Neural crest cell (in vitro differentiated cells): Measurements from ENCODE around the gene IZUMO4. TPM values are rescaled to one million over a fixed set of nuclear protein-coding genes. Genes with fewer than 3 reads are reported as not detected.

ENCODE experiments used
- DNase-seq: peaks from one replicate; pipeline ENCODE4 v3.0.0; 2021; ENCODE audit warnings: low read depth, mixed read lengths, low spot score
- H3K27ac Mint-ChIP-seq: one replicate; pipeline ENCODE4 v1.8.0; 2021; ENCODE audit warnings: mild to moderate bottlenecking, mixed read lengths; ENCODE audit not compliant: unreplicated experiment
- H3K27me3 Mint-ChIP-seq: 2 replicates; pipeline ENCODE4 v1.8.0; 2021; ENCODE audit warnings: low read depth, mild to moderate bottlenecking, mixed read lengths
- H3K36me3 Mint-ChIP-seq: 2 replicates; pipeline ENCODE4 v1.8.0; 2021; ENCODE audit warnings: low read depth, mild to moderate bottlenecking, mixed read lengths
- H3K4me1 Mint-ChIP-seq: 2 replicates; pipeline ENCODE4 v1.8.0; 2021; ENCODE audit warnings: mixed read lengths
- H3K4me3 Mint-ChIP-seq: one replicate; pipeline ENCODE4 v1.8.0; 2021; ENCODE audit warnings: mild to moderate bottlenecking, mixed read lengths
- H3K9me3 Mint-ChIP-seq: 2 replicates; pipeline ENCODE4 v1.8.0; 2021; ENCODE audit warnings: mixed read lengths
- total RNA-seq: library from RNA; stranded (reverse); gene quantifications from 2 replicates; pipeline ENCODE4 v1.2.1, GENCODE V29; 2021
- TF ChIP-seq, protein P1 (sequence below): fragments of 200-600 bp; sonication (generic); conservative IDR thresholded peaks from 2 replicates; pipeline ENCODE4 v1.5.0; 2021; ENCODE audit warnings: antibody characterized with exemption, mild to moderate bottlenecking

Gene IZUMO4
- total RNA-seq, 1 donor from 2014 or later = 5.6 TPM

GRCh38 chr19:2103045-2103707 is 6.5 kb downstream of the IZUMO4 start:
- Mint-ChIP-seq H3K9me3 (no peaks in the 10 kb centered on the region), H3K4me1 (no peaks in the 10 kb centered on the region), H3K36me3 (peaks cover 36% of the 10 kb centered on the region), H3K27me3 (no peaks in the 10 kb centered on the region), H3K27ac (no peak overlapping the region), H3K4me3 (no peak overlapping the region)
- TF ChIP-seq, protein P1, sequence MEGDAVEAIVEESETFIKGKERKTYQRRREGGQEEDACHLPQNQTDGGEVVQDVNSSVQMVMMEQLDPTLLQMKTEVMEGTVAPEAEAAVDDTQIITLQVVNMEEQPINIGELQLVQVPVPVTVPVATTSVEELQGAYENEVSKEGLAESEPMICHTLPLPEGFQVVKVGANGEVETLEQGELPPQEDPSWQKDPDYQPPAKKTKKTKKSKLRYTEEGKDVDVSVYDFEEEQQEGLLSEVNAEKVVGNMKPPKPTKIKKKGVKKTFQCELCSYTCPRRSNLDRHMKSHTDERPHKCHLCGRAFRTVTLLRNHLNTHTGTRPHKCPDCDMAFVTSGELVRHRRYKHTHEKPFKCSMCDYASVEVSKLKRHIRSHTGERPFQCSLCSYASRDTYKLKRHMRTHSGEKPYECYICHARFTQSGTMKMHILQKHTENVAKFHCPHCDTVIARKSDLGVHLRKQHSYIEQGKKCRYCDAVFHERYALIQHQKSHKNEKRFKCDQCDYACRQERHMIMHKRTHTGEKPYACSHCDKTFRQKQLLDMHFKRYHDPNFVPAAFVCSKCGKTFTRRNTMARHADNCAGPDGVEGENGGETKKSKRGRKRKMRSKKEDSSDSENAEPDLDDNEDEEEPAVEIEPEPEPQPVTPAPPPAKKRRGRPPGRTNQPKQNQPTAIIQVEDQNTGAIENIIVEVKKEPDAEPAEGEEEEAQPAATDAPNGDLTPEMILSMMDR = no peak
- no peak for DNase-seq

- Mint-ChIP-seq H3K36me3 (peaks cover 36% of the 10 kb centered on the region), H3K4me1 (no peaks in the 10 kb centered on the region), H3K27ac (peak overlapping the region; percentile 73), H3K9me3 (no peaks in the 10 kb centered on the region), H3K4me3 (no peak overlapping the region), H3K27me3 (no peaks in the 10 kb centered on the region)
- TF ChIP-seq, protein P1 = no peak
- DNase-seq = no peak
Observed at GRCh38 chr19:2108251-2109016, 11.7 kb downstream of the IZUMO4 start.

GRCh38 chr19:2109046-2109864 is 12.5 kb downstream of the IZUMO4 start:
- Mint-ChIP-seq H3K36me3 (peaks cover 34% of the 10 kb centered on the region), H3K4me1 (no peaks in the 10 kb centered on the region), H3K27ac (no peak overlapping the region), H3K27me3 (no peaks in the 10 kb centered on the region), H3K9me3 (no peaks in the 10 kb centered on the region), H3K4me3 (no peak overlapping the region)
- no peak for DNase-seq
- TF ChIP-seq, protein P1 = no peak

GRCh38 chr19:2110822-2111221 is 14.1 kb downstream of the IZUMO4 start:
- H3K9me3 Mint-ChIP-seq = no peaks in the 10 kb centered on the region
- H3K27ac Mint-ChIP-seq = no peak overlapping the region
- H3K4me1 Mint-ChIP-seq = no peaks in the 10 kb centered on the region
- H3K27me3 Mint-ChIP-seq = no peaks in the 10 kb centered on the region
- H3K36me3 Mint-ChIP-seq = peaks cover 22% of the 10 kb centered on the region
- TF ChIP-seq, protein P1 = no peak
- no peak for DNase-seq
- H3K4me3 Mint-ChIP-seq = no peak overlapping the region

DNA sequence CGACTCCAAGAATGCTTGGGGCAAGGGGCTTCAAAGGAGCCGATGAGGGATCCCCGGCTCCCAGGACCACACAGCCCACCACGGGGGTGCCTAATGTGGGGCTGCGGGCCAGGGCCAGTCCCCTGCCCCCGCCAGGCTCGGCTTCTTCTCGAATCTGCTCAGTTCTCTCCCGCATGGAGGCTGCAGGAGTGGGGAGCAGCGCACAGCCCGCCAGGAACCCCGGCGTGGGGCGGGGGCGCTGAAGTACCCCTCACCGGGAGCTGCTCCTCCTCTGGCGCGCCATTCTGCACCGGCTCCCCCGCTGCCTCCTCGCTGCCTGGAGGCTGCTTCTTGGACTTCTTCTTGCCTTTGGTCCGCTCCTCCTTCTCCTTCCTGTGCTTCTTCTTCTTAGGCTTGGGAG is 14.7 kb downstream of the IZUMO4 start:
- Mint-ChIP-seq H3K4me3 (no peak overlapping the region), H3K27ac (no peak overlapping the region)
- no peak for DNase-seq

More for the DNA sequence above, 14.7 kb downstream of the IZUMO4 start:
- Mint-ChIP-seq H3K9me3 (no peaks in the 10 kb centered on the region), H3K36me3 (peaks cover 19% of the 10 kb centered on the region), H3K27me3 (no peaks in the 10 kb centered on the region), H3K4me1 (no peaks in the 10 kb centered on the region)
- TF ChIP-seq, protein P1 = no peak
